NCI-H446 treated with DMSO at 0.1 percent for 48 hours (cell line): Measurements from ENCODE around the gene NUDT22.

Experiments used
- DNase-seq: peaks from one replicate; lab custom pipeline; 2025; lab: John Stamatoyannopoulos, UW

The NUDT22 gene

DNA sequence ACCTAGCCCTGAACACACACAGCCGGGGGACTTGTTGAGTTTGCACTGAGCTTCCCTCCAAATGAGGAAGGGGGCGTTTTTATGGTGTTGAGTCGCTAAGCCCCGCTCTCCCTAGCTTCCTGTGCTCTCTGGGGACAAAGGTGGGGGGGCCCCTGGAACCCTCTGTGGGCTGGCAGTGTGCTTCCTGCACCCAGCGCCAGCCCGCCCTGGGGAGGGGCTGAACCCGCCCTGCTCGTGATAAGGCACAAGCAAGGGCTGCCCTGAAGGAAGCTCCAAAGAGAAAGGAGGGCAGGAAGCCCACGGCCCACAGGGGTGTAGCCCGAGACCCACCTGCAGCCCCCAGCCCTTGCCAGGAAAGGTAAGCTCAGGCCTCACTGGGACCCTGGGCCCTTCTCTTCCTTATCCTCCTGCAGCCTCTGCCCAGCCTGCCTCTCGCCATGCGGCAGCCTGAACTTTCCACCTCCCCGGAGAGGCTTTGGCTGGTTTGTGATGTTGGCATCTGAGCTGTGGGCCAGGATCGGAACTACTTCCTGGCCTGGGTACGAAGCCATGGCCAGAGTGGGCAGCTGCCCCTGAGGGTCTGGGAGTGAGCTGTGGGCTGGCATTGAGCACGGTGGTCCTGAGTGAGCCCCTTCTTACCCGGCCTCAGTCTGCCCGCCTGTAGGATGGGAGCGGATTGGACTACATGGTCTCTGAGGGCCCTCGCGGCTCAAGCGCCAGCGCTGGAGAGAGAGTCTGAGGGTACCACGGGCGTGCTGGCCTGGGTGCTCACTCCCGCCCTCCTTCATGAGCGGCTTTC is 19.4 kb upstream of the NUDT22 start, which contains the start of gene FERMT3:
FERMT3 (plus strand) TSS at position 265 of the 799 bp plus-strand sequence. CDS start 644 bp downstream, outside the sequence.
- DNase-seq = no peak

DNA sequence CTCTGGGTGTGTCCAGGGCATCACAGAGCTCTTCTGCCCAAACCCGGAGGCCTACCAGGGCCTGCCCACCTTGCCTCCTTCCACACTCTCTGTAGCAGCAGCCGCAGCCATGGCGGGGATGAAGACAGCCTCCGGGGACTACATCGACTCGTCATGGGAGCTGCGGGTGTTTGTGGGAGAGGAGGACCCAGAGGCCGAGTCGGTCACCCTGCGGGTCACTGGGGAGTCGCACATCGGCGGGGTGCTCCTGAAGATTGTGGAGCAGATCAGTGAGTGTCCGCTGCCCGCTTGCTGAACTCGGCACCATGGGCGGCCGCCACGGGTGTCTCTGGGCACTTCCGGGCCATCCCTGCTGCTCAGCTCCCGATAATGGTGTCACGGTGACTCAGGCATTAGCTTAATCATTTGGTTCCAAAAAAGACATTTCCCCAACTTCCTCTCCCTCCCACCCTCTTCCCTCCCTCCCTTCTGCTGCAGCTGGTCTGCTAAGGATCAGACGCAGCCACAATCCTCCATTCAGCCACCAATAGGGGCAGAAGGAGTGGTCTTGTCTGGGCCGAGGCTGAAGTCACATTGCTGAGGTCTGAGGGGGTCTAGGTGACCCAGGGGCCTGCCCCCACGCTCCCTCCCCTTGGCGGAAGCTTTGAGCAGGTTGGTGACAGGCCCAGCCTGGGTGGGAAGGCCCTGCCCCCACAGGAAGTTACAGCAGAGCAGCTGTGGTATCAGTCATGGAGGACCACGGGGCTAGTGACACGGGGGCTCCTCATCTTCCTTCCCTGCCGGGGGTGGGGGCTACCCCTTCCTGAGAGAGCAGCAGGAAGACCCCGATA is 18.6 kb upstream of the NUDT22 start:
- no peak for DNase-seq

- DNase-seq = no peak
Observed at GRCh38 chr11:64208086-64208795, 17.8 kb upstream of the NUDT22 start.

DNA sequence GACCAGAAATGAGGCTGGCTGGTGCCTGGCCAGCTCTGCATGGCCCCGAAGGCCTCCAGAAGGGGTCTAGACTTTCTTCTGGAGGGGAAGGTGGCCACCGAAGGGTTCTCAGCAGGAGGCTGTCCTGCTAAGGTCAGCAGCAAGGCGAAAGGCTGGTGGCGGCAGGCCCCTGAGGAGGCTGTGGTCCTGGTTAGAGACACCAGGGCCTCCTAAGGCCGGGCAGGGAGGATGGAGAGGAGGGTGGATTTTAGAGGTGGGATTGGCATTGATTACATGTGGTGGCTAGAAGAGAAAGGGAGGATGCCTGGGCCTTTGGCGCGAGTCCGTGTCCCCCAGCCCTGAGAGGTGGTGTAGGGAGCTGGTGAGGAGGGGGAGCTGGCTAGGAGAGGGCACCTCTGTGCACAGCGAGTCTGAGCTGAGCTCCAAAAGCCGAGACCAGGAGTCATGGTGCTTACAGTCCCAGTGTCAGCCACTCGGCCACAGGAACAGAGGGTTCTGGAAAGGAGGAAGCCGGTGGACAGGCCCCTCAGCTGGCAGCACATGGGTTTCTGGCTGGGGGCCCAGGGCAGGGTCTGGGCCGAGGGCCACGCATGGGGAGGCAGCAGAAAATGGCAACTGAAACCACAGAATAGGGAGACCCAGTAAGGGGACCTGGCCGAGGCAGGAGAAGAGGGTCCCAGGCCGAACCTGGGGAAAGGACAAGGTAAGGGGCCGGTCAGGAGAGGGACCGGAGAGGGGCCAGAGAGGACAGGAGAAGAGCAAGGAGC is 17.1 kb upstream of the NUDT22 start:
- no peak for DNase-seq

DNA sequence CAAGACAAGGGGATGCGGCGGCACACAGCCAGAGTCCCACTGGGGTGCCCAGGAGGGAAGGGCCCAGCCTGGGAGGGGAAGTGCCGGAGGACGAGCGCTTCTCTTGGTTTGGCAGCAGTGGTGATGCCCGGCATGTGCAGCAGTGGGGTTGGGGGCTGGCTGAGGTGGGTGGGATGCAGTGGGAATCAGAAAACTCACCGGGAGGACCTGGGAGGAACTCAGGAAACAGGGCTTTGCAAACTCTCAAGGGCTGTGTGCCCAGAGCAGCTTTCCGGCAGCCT is 16.6 kb upstream of the NUDT22 start:
- DNase-seq = no peak

- no peak for DNase-seq
Observed at GRCh38 chr11:64210301-64211020, 15.6 kb upstream of the NUDT22 start.

- no peak for DNase-seq
Observed at GRCh38 chr11:64211181-64211872, 14.7 kb upstream of the NUDT22 start.

- no peak for DNase-seq
Observed at GRCh38 chr11:64216879-64217278, 9.2 kb upstream of the NUDT22 start.

GRCh38 chr11:64218628-64219353 is 7.3 kb upstream of the NUDT22 start:
- no peak for DNase-seq

DNA sequence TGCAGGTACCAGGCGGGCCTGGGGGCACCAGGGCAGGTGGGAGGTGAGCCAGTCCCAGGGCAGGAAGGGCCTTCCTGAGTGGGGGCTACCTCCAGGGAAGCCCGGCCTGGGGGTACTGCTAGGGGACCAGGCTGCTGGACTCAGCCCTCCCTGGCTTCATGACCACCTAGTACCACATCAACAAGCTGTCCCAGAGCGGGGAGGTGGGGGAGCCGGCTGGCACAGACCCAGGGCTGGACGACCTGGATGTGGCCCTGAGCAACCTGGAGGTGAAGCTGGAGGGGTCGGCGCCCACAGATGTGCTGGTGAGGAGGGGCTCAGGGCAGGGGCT is 6.8 kb upstream of the NUDT22 start:
- no peak for DNase-seq

DNA sequence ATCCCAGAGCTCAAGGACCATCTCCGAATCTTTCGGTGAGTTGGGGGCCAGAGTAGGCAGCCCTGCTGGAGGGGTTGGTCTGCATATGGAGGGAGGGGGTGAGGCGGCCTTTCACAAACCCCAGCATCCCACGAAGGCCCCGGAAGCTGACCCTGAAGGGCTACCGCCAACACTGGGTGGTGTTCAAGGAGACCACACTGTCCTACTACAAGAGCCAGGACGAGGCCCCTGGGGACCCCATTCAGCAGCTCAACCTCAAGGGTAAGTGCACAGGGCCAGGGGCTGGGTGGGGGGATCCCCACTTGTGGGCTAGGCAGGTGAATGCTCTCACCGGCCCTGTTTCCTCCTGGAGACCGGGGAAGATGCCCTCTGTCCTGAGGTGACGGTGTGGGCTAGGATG is 6.3 kb upstream of the NUDT22 start:
- DNase-seq = no peak

GRCh38 chr11:64220271-64220670 is 5.8 kb upstream of the NUDT22 start:
- DNase-seq = no peak

- DNase-seq = no peak
Observed at GRCh38 chr11:64220798-64221197, 5.3 kb upstream of the NUDT22 start.

- DNase-seq = no peak
Observed at GRCh38 chr11:64222651-64223000, 3.4 kb upstream of the NUDT22 start.

- DNase-seq = no peak
Observed at GRCh38 chr11:64223001-64223651, 2.9 kb upstream of the NUDT22 start.

GRCh38 chr11:64224151-64224890 is 1.8 kb upstream of the NUDT22 start:
- no peak for DNase-seq

- no peak for DNase-seq
Observed at GRCh38 chr11:64224891-64225607, 1.0 kb upstream of the NUDT22 start.

GRCh38 chr11:64226507-64227051 is 505 bp downstream of the NUDT22 start:
- no peak for DNase-seq
